Choroid plexus epithelial cell (primary cell): ENCODE results near the gene UCKL1.
A peak's percentile ranks its signal among the peaks of the same experiment; 100 is the strongest.

Experiments used
- DNase-seq: peaks from one replicate; pipeline ENCODE4 v3.0.0-alpha.2; 2010; ENCODE audit warnings: low read depth
- H3K4me3 ChIP-seq: 2 replicates; pipeline ENCODE4 v1.5.1; 2011; ENCODE audit warnings: low read depth, mild to moderate bottlenecking, control low read depth, low read length, moderate library complexity
- CTCF ChIP-seq: conservative IDR thresholded peaks from 2 replicates; pipeline ENCODE4 v1.5.1; 2011; ENCODE audit warnings: low read depth, mild to moderate bottlenecking, control low read depth, inconsistent platforms, low read length, moderate library complexity

Gene UCKL1

GRCh38 chr20:63940472-63941266 is 15.5 kb downstream of the UCKL1 start:
- no peak for TF ChIP-seq CTCF
- H3K4me3 ChIP-seq: no peak overlapping the region
- no peak for DNase-seq

GRCh38 chr20:63940071-63940471 is 16.1 kb downstream of the UCKL1 start:
- no peak overlapping the region for H3K4me3 ChIP-seq
- TF ChIP-seq CTCF: no peak
- no peak for DNase-seq

- H3K4me3 ChIP-seq: no peak overlapping the region
- TF ChIP-seq CTCF: no peak
- DNase-seq: no peak
Measured at GRCh38 chr20:63939061-63939935, 16.9 kb downstream of the UCKL1 start.

GRCh38 chr20:63937596-63937995 is 18.6 kb downstream of the UCKL1 start:
- no peak for TF ChIP-seq CTCF
- no peak for DNase-seq
- H3K4me3 ChIP-seq: no peak overlapping the region

GRCh38 chr20:63935447-63935846 is 20.8 kb downstream of the UCKL1 start:
- no peak overlapping the region for H3K4me3 ChIP-seq
- no peak for DNase-seq
- no peak for TF ChIP-seq CTCF

- TF ChIP-seq CTCF: peak; percentile 57
- H3K4me3 ChIP-seq: no peak overlapping the region
- peak; percentile 19 for DNase-seq
Measured at GRCh38 chr20:63934271-63935068, 21.7 kb downstream of the UCKL1 start.
